WI38 (cell line): ENCODE measurements around the gene SNX9.

ENCODE experiments used
- H3K4me3 ChIP-seq: 2 replicates; pipeline ENCODE4 v1.5.1; 2011; ENCODE audit warnings: low read depth, mild to moderate bottlenecking, control low read depth, low read length
- TF ChIP-seq, protein P1 (sequence below): IDR thresholded peaks from 2 replicates; pipeline ENCODE4 v1.5.1; 2012; ENCODE audit warnings: low read depth, mild to moderate bottlenecking, control low read depth, low read length

The SNX9 gene

GRCh38 chr6:157811476-157812173 lies 11.4 kb upstream of the SNX9 start:
- TF ChIP-seq, protein P1, sequence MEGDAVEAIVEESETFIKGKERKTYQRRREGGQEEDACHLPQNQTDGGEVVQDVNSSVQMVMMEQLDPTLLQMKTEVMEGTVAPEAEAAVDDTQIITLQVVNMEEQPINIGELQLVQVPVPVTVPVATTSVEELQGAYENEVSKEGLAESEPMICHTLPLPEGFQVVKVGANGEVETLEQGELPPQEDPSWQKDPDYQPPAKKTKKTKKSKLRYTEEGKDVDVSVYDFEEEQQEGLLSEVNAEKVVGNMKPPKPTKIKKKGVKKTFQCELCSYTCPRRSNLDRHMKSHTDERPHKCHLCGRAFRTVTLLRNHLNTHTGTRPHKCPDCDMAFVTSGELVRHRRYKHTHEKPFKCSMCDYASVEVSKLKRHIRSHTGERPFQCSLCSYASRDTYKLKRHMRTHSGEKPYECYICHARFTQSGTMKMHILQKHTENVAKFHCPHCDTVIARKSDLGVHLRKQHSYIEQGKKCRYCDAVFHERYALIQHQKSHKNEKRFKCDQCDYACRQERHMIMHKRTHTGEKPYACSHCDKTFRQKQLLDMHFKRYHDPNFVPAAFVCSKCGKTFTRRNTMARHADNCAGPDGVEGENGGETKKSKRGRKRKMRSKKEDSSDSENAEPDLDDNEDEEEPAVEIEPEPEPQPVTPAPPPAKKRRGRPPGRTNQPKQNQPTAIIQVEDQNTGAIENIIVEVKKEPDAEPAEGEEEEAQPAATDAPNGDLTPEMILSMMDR, result no peak
- no peak overlapping the region for H3K4me3 ChIP-seq

GRCh38 chr6:157812425-157813171 lies 10.4 kb upstream of the SNX9 start:
- TF ChIP-seq, protein P1, result no peak
- H3K4me3 ChIP-seq, result no peak overlapping the region

- TF ChIP-seq, protein P1, result no peak
Observed at GRCh38 chr6:157813191-157813590, 9.9 kb upstream of the SNX9 start.

DNA sequence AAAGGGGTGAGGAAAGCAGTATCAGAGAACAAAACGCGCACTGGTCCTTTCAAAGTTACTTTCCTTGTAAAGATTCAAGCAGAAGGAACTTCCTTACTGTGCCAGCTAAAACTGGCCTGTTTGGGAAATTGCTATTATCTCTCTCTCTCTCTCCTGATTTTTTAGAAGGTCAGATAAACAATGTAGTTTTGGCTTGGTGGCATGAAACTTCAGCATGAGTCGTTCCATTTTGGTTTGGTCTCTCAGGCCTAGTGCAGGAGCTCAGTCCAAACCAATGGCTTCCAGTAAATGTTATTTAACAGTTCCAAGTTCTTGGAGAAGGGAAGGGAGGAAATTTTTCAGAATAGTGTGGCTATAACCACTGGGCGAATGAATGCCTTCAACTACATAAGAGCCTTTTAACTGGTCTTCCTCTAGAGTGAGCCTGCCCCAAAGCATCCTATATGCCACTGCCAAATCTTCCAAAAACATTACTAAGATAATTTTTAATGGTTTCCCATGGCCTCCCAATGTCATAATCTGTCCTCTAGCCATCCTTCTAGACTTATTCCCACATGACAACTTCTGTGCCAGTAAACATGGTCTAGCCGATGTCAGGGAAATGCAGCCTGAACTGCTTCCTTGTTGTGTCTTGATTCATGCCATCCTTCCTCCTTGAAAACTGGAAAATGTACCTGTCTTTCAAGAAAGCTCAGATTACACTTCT lies 9.1 kb upstream of the SNX9 start:
- H3K4me3 ChIP-seq, result no peak overlapping the region
- TF ChIP-seq, protein P1, result no peak

More at GRCh38 chr6:157813191-157813590, 9.9 kb upstream of the SNX9 start:
- H3K4me3 ChIP-seq, result no peak overlapping the region

DNA sequence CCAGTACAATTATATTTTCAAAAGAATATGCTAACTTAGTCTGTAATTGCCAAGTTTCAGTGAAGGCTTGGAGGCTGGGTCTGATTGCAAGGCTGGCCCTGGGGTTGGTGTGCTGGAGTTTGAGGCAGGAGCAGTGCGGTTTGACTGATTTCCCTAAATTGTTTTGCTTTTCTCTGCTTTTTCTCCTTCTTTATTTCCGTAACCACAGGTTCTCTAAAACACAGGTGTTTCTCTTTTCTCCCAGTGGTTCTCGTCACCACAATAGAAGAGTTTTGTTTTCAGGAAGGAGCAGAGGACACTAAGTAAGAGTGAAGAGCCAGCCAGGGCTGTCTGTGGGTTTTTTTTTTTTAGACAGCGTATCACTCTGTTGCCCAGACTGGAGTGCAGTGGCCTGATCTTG lies 8.2 kb upstream of the SNX9 start:
- TF ChIP-seq, protein P1, result no peak
- no peak overlapping the region for H3K4me3 ChIP-seq

DNA sequence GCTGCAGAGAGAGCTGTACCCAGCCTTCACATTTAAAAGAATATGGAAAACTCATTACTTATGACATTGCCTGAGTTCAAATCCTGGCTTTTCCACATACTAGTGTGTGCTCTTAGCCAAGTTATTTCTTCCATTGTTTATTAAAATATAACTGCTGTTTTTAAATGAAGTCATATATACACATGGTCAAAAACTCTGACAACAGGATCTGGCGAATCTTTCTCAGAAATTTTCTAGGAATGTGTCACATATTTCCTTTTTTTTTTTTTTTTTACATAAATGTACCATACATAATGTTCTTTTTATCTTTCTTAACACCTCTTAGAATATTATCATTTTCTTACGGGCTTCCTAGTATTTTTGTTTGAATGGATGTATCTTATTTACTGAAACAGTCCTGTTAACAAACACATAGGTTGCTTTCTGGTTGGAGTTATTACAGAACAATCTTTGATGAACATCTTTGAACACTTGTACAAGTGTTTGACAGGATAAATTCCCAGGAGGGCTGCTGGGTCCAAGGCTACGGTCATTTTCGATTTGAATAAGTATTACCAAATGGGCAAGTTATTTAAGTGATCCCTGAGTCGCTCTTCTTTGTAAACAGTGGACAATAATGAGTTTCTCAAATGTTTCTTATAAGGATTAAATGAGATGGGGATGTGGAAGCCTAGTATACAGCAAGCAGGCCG lies 1.6 kb upstream of the SNX9 start:
- TF ChIP-seq, protein P1, result no peak
- H3K4me3 ChIP-seq, result no peak overlapping the region
